GM19395 (cell line): ENCODE measurements around the gene ZNF613.
"Not testable (repeated sequence)": the region's sequence is repeated elsewhere in the genome, so short reads cannot be mapped to it uniquely, and the experiment has no call there.

Experiments
- ATAC-seq: cut with Tn5 transposase; IDR thresholded peaks from one replicate; pipeline ENCODE4 v1.9.1; 2021; ENCODE audit warnings: mild to moderate bottlenecking, moderate library complexity; ENCODE audit not compliant: unreplicated experiment

ZNF613 gene

DNA sequence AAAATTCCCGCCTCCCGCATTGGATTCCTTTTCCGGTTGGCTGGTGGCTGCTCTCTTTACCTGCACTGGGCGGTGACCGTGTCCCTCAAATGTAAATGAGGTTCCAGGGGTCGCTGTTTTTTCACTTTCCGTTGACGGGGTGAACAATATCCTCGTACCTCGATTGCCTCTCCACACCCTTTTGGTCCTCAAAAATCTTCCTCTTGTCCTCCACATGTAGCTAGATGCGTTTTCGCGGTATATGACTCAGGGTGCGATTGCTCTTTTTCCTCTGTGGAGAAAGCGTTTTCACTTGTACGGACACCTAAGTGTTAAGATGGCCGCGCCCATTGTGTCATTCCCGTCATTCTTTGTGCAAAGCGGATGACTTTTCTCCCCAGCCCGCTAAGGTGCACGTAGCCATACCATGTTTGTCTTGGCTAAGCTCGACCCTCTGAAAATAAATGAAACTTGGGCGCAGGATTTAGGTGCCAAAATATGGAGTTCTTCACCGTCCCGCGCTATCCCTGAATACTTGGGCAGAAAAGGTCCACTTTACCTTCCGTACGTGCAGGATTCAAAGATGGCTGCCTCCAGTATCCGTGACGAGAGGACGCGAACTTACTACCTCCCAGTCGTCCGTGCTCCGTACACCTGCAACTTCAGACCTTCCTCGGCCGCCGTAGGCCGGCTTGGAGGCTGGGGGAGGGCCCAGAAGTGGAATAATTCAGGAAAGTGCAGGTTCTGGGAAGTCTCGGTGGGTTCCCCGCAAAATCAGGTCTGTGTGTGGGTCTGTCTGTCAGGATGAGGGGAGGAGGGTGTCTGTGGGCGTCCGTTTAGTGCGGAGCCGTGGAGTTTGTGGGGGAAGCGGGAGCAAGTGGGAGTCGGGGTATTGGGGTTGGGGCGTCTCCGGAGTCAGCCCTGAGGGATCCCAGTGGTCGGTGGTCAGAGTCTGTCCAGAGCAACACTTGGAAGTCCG is at the start of gene ZNF613:
ZNF613 (plus strand) TSS at position 689 of the 958 bp plus-strand sequence. CDS start 8,749 bp downstream, outside the sequence.
- peak; percentile 85 for ATAC-seq

GRCh38 chr19:51882518-51882917 is 44.8 kb upstream of the ZNF613 start:
- no peak for ATAC-seq

- ATAC-seq: no peak
These were observed 42.6 kb upstream of the ZNF613 start for GRCh38 chr19:51884713-51885112.

GRCh38 chr19:51887522-51888498 is 39.5 kb upstream of the ZNF613 start, which contains the start of gene ZNF577:
Gene ZNF577, minus strand, starts transcription at chr19:51887951. Its CDS starts 7,569 bp downstream, at chr19:51880382.
- ATAC-seq: no peak

- ATAC-seq: no peak
These were observed 37.3 kb upstream of the ZNF613 start for GRCh38 chr19:51889934-51890333.

GRCh38 chr19:51891193-51891747 is 36.0 kb upstream of the ZNF613 start:
- no peak for ATAC-seq

- ATAC-seq: no peak
These were observed 25.4 kb upstream of the ZNF613 start for GRCh38 chr19:51901860-51902259.

GRCh38 chr19:51903192-51903591 is 24.1 kb upstream of the ZNF613 start:
- no peak for ATAC-seq

- ATAC-seq: peak; percentile 72
These were observed 22.7 kb upstream of the ZNF613 start, which contains the start of gene ZNF649 for GRCh38 chr19:51904331-51905165. Gene ZNF649, minus strand, starts transcription at chr19:51905017. Its CDS starts 4,910 bp downstream, at chr19:51900107.

GRCh38 chr19:51905206-51905605 is 22.1 kb upstream of the ZNF613 start:
- peak; percentile 14 for ATAC-seq

- not testable (repeated sequence) for ATAC-seq
These were observed 21.6 kb upstream of the ZNF613 start for GRCh38 chr19:51905639-51906038.

DNA sequence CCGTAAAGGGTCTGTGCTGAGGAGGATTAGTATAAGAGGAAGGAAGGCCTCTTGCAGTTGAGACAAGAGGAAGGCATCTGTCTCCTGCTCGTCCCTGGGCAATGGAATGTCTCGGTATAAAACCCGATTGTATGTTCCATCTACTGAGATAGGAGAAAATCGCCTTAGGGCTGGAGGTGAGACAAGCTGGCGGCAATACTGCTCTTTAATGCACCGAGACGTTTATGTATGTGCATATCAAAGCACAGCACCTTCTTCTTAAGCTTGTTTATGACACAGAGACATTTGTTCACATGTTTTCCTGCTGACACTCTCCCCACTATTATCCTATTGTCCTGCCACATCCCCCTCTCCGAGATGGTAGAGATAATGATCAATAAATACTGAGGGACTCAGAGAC is 21.2 kb upstream of the ZNF613 start:
- ATAC-seq: not testable (repeated sequence)

DNA sequence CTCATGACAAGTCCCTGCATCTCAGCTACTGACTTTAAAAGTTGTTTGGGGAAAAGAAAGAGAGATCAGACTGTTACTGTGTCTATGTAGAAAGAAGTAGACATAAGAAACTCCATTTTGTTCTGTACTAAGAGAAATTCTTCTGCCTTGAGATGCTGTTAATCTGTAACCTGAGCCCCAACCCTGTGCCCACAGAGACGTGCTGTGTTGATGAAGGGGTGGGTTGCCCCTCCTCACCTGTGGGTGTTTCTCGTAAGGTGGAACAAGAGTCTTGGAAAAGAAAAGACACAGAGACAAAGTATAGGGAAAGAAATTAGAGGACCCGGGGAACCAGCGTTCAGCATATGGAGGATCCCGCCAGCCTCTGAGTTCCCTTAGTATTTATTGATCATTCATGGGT is 19.3 kb upstream of the ZNF613 start:
- not testable (repeated sequence) for ATAC-seq

- ATAC-seq: no peak
These were observed 11.9 kb upstream of the ZNF613 start for GRCh38 chr19:51915324-51915867.

DNA sequence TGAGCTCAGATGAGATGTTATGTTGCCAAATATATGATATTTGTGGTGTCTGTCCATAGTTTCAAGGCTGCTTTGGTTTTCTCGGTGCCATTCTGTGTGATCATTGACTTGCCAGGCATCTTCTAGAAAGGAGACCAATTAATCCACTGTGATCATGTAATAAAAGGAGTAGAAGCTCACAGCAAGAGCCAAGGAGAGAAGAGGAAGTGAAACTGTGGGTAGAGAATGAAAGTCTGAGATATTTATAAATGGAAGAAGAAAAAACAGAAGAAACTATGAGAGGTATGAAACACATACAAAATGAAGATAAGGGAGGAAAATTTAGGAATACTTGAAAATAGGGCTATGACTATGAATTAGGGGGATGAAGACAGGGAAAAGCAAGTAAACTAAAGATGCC is 11.1 kb upstream of the ZNF613 start:
- ATAC-seq: no peak

- no peak for ATAC-seq
These were observed 7.7 kb upstream of the ZNF613 start for GRCh38 chr19:51919606-51920005.

- ATAC-seq: no peak
These were observed 5.3 kb upstream of the ZNF613 start for GRCh38 chr19:51921949-51922348.

GRCh38 chr19:51926426-51926783 is 867 bp upstream of the ZNF613 start:
- ATAC-seq: no peak

DNA sequence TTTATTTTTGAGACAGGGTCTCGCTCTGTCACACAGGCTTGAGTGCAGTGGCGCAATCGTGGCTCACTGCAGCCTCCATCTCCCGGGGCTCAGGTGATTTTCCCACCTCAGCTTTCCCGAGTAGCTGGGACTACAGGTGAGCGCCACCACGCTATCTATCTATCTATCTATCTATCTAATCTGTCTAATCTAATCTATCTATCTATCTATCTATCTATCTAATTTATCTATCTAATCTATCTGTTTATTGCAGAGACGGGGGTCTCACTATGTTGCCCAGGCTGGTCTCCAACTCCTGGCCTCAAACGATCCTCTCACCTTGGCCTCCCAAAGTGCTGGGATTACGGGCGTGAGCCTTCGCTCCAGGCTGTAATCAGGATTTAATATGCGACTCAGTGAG is 587 bp downstream of the ZNF613 start:
- no peak for ATAC-seq

DNA sequence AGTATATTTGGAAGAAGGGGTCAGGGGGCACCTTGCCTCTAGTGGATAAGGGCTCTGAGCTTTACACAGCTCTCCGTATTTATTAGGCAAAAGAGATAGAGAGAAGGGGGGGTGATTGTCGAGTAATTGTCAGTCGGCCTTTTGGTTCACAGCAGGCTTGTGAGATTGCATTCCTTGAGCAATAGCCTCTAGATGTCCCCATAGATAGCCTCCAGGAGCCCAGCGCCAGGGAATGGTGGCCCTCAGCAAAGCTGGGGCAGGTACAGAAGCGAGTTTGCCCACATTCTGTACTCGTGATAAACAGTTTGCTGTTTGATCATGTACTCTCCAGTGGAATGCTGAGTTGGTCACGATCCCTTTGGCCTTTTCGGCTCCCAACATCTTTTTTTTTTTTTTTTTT is 4.6 kb downstream of the ZNF613 start:
- ATAC-seq: no peak
